HG03175 (cell line): Measurements from ENCODE around the gene KRTAP10-1.

Experiments used
- ATAC-seq: cut with Tn5 transposase; IDR thresholded peaks from one replicate; pipeline ENCODE4 v1.9.1; 2021; ENCODE audit warnings: mild to moderate bottlenecking, moderate library complexity; ENCODE audit not compliant: unreplicated experiment

The KRTAP10-1 gene

GRCh38 chr21:44530221-44530902 is 9.6 kb downstream of the KRTAP10-1 start:
- ATAC-seq = no peak

GRCh38 chr21:44529503-44530125 is 10.4 kb downstream of the KRTAP10-1 start:
- ATAC-seq = no peak

GRCh38 chr21:44529011-44529421 is 11.0 kb downstream of the KRTAP10-1 start:
- no peak for ATAC-seq

GRCh38 chr21:44528634-44528995 is 11.4 kb downstream of the KRTAP10-1 start:
- ATAC-seq = no peak

- no peak for ATAC-seq
Measured at GRCh38 chr21:44527983-44528633, 11.9 kb downstream of the KRTAP10-1 start.

- no peak for ATAC-seq
Measured at GRCh38 chr21:44527156-44527982, 12.6 kb downstream of the KRTAP10-1 start.

GRCh38 chr21:44526096-44526997 is 13.6 kb downstream of the KRTAP10-1 start:
- ATAC-seq = no peak

GRCh38 chr21:44525391-44526095 is 14.5 kb downstream of the KRTAP10-1 start:
- no peak for ATAC-seq

- no peak for ATAC-seq
Measured at GRCh38 chr21:44524414-44525371, 15.3 kb downstream of the KRTAP10-1 start.

GRCh38 chr21:44523567-44524413 is 16.2 kb downstream of the KRTAP10-1 start:
- no peak for ATAC-seq

- no peak for ATAC-seq
Measured at GRCh38 chr21:44522753-44523204, 17.2 kb downstream of the KRTAP10-1 start.

- no peak for ATAC-seq
Measured at GRCh38 chr21:44521928-44522752, 17.9 kb downstream of the KRTAP10-1 start.

GRCh38 chr21:44521301-44521927 is 18.6 kb downstream of the KRTAP10-1 start:
- ATAC-seq = no peak

GRCh38 chr21:44520326-44521300 is 19.4 kb downstream of the KRTAP10-1 start:
- no peak for ATAC-seq
